Stimulated activated CD4-positive, alpha-beta T cell treated with anti-CD3 and anti-CD28 coated beads, Interleukin-1b, Interleukin-23, amount 100 ng/mL, for 48 hours (primary cell): ENCODE data around the gene ZNF423.

Experiments
- DNase-seq: peaks from one replicate; pipeline ENCODE4 v3.0.0-alpha.2; 2020

Gene ZNF423

DNA sequence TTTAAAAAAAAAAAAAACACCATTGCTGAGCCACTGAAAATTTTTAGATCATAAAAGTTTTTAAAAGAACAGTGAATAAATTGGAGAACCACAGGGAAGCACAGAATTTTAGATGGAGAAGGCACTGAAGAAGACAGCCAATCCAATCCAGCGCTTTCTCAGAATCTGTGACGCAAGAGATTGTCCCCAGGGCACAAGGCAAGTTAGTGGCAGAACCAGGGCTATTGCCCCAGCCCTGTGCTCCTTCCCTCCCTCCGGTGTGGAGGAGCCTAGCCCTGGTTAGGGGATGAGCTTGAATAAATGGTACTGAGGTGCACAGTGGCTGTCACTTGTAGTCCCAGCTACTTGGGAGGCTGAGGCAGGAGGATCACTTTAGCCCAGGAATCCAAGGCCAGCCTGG lies 108.3 kb downstream of the ZNF423 start:
- DNase-seq = no peak

GRCh38 chr16:49746545-49746944 lies 109.4 kb downstream of the ZNF423 start:
- DNase-seq = no peak

DNA sequence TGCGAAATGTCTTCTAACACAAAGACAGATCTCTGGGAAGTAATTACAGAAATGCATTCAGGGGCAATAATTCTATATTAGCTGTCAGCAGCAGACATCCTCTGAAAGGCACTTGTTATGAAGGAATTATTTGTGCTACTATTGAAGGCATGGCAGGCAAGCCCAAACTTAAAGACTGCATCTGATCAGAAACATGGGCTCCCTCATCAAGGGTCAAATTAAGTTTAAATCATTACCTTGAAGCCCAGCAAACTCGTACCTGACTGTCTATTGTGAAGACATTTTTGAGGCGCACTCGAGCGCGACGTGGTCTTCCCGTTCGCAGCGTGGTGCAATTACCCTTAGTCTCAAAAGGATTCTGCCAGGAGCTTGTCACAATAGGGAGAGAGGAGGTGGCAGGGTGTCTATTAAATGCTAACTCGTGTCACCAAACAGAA lies 110.6 kb downstream of the ZNF423 start:
- DNase-seq = no peak

- no peak for DNase-seq
Observed at GRCh38 chr16:49744244-49745220, 111.4 kb downstream of the ZNF423 start.

DNA sequence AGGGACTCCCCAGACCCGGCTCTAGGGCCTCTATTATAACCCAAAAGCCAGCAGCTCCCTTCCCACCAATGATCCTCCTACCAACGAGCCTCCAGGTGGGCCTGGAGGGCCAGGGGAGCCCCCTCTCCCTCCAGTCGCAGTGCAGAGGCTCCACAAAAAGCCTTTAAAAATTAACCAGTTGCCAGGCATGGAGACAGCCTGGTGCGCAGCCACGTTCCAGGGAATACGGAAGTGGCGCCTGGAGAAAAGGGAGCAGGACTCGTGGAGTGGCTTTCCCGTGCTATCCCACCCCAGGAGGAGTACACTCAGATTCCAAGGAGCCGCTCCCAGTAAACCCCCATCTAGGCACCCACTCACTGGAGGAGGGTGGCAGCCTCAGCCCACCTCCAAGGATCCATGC lies 112.3 kb downstream of the ZNF423 start:
- DNase-seq = no peak

- no peak for DNase-seq
Observed at GRCh38 chr16:49743203-49743464, 112.8 kb downstream of the ZNF423 start.

DNA sequence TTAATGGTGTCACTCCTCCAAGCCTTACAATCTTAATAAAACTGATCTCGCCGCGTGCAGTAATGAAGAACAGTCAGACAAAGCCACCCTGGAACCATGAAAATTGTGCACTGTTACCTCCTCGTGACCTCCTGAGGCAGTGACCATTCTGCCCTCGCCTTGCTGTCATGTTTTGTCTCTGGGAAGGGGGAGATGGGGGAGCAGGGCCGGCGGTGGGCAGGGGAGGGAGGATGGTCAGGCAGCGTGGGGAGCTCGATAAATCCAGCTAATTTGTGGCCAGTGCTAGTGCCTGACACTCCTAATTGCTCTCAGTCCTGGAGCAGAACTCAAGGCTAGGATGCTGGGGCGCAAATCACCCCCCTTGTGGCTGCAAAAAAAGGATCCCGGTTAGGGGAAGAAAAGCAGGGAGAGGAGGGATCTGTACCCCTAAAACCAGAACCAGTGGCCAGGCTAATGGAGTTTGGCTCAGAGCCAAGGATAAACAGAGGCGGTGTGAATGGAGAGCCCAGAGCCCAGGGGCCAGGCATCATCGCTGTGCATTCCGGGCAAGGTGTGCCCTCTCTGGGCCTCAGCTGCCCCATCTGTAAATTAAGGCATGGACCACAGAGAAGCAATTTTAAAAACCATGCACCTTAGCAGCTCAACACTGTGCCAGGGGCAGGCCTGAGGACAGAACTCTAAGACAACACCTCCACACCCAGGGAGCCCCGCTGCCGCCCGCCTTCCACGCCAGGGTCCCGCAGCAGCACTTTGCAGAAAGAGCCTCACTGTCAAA lies 113.3 kb downstream of the ZNF423 start:
- no peak for DNase-seq

DNA sequence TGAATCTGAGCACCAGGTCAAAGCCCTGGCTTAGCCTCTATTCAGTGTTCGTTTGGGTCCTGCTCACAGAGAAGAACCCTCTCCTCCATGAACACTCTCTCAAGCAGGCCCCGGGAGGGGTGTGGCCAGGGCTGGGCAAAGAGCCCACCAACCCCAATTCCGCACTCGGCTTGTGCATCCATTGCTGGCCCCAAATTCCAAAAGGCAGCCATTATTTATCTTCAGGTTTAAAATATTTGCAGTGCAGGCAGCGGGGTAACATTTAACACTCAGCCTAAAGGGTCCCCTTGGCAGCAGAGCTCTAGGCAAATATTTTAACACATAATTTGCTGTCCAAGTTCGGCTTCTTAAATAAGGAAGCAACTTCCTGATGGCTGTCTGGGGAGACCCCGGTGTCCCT lies 115.7 kb downstream of the ZNF423 start:
- no peak for DNase-seq

- DNase-seq = no peak
Observed at GRCh38 chr16:49739381-49739780, 116.5 kb downstream of the ZNF423 start.

GRCh38 chr16:49738832-49739231 lies 117.1 kb downstream of the ZNF423 start:
- DNase-seq = no peak

GRCh38 chr16:49738001-49738400 lies 117.9 kb downstream of the ZNF423 start:
- no peak for DNase-seq

- no peak for DNase-seq
Observed at GRCh38 chr16:49737541-49737940, 118.4 kb downstream of the ZNF423 start.

DNA sequence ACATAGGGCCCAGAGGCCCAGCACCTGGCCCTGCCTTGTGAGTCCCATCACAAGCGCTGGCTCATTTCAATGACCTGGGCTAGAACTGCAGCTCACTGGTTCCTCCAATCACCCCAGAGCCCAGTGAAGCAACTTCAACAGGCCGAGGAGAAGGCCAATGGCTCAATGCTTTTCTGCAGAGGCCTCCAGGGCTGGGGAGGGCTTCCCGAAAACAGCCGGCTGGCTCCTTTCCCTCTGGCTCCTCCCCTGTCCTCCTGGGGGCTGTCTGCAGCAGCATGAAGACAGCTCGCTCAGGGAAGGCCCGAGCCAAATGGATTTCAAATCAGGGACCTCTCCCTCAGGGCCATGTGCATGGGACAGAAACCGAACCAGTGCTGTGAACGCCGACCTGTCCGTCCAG lies 121.6 kb downstream of the ZNF423 start:
- no peak for DNase-seq

DNA sequence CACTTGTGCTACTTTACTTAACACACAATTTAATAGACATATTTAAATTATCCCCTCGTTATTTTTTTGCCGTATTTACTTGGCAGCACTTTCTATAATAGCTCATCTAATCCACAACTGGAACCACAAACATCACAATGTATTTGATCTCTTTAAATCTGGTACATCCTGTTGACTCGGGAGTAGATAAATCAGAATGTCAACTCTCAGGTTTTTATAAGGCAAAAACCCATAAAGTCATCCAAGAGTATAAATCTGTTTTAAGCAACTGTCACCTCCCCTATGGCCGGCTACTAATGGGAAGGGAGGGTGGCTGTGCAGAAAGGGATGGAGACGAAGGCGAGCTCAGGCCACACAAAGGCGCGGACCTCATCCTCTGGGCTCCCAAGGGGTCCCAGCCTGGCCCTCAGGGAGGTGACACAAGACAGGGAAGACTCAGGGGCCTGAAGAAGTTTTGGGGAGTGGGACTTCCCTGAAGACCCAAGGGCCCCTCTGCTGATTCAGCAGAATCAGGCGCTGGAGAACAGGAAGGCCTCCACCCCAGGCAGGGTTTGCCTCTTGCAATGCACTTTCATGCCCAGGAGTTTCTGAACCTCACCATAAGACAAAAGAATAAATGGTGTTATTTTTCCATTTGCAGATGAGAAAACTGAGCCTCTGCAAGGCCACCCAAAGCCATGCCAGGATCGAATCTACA lies 122.5 kb downstream of the ZNF423 start:
- no peak for DNase-seq

DNA sequence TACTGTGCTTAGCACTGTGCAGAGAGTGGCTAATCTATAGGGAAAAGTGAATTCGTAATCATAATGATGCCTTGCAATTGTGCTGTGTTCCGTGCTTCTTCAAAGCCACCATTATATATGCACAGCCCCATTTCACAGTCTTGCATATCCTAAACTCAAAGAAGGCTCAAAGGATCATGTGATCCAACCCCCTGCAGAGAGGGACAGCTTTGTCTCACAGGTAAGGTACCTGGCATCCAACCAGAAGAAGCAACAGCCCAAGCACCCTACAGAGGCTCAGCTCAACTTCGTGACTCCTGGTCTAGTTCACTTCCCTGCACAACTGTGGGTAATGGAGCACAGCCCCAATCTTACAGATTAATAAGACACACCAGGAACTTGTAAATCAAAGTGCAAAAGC lies 124.0 kb downstream of the ZNF423 start:
- DNase-seq = no peak

DNA sequence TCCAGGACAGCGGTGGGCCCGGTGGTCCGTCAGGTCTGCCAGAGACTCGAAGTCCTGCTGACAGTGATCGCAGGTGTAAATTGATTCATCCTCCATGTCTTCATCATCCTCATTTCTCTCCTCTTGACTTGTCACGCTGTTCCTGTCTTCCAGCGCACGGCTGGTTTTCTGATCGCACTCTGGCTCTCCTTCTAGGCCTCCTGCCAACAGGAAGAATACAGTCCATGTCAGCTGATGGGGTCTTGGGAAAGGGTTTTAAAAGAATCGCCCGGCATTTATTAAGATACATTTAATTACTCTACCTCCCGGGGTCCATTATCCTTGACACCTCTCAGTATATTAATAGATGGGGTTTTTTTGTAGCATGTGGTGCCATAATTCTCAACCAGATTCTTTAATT lies 125.1 kb downstream of the ZNF423 start:
- no peak for DNase-seq

DNA sequence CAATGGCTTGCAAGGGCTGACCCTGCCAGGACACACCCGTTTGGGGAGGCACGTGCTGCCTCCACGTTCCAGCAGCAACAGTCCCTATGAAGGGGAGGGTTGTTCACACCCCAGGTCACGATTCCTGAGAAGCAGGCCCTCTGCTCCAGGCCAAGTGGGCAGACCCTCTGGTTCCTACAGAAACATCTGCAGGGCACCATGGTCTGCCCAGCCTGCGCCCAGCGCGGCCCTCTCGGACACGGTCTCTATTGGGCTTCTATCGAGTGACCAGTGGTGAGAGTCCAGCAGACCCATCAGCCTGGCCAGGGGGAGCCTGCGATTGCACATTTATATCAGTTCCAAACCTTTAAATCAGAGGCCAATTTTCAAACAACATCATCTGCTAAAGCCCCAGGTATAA lies 128.3 kb downstream of the ZNF423 start:
- no peak for DNase-seq

DNA sequence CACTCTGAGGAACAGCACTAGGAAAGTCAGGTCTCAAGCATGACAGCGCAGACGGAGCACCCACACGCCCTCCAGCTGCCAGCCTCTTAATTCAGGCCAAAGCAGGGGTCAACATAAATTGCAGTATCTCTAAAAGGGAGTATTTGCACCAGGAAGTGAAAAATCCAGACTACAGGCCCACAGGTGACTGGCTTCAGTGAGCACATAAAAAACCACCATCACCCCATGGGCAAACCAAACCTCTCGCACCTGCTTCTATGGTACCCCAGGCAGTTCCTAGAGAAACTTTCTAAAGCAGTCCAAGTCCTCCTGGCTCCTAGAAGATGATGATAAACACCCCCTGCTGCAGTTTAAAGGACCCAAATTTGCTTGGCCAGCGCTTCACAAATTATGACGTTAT lies 129.8 kb downstream of the ZNF423 start:
- no peak for DNase-seq

GRCh38 chr16:49725651-49726050 lies 130.3 kb downstream of the ZNF423 start:
- no peak for DNase-seq

DNA sequence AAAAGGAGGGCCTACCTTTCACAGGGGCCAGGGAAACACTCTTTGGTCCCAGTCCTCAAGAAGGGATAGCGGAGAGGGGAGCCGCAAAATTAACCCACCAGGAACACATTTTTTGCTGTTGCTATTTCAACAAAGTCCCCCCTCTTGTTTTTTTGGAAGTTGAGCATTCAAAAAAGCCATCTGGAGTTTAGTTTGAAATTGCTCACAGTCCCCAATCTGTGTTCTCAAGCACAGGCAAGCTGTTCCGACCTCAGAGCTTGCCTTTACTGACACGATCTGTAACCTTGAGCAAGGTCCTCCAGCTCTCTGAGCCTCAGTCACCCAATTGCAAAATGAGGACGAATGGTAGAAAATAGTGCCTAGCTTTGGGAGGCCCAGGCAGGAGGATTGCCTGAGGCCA lies 131.1 kb downstream of the ZNF423 start:
- DNase-seq = no peak

DNA sequence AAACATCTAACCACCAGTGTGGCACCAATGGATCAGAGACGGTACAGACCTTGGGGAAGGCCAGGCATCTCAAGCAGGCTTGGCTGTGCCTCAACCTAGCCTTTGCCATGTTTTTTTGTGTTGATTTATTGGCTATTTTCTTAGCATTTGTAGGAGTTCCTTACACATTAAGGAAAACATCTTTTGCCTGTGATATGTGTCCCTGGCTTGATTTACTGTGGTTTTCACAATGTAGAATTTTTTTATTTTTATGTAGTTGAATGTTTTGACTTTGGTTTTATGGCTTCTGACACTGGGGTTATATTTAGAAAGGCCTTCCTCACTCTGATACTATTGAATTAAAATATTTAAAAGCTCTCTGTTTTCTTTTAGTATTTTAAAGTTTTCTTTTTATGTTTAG lies 132.6 kb downstream of the ZNF423 start:
- no peak for DNase-seq

- no peak for DNase-seq
Observed at GRCh38 chr16:49720225-49720624, 135.7 kb downstream of the ZNF423 start.

GRCh38 chr16:49717689-49718088 lies 138.2 kb downstream of the ZNF423 start:
- no peak for DNase-seq
